Transverse colon (tissue), 4 donors: Measurements from ENCODE around the gene AOC1. TPM values are rescaled to one million over a fixed set of nuclear protein-coding genes. Genes with fewer than 3 reads are reported as not detected.

Source experiments
- DNase-seq: peaks from one replicate; pipeline ENCODE4 v3.0.0-alpha.2; 2019
- H3K27ac ChIP-seq, 4 donors: fragments of 200-600 bp; sonication (generic); 2 replicates each; pipeline ENCODE4 v1.5.1; 2016 to 2018; ENCODE audit warnings: inconsistent platforms in 4 of 4
- H3K27me3 ChIP-seq: fragments of 200-600 bp; sonication (generic); 2 replicates; pipeline ENCODE4 v1.5.1; 2017; ENCODE audit warnings: inconsistent platforms
- H3K36me3 ChIP-seq, 4 donors: fragments of 200-600 bp; sonication (generic); 2 replicates each; pipeline ENCODE4 v1.5.1; 2017 to 2019; ENCODE audit warnings: inconsistent platforms in 4 of 4
- H3K4me1 ChIP-seq, 4 donors: fragments of 200-600 bp; sonication (generic); 2 replicates each; pipeline ENCODE4 v1.5.1; 2017 to 2020; ENCODE audit warnings: inconsistent platforms in 4 of 4
- H3K4me3 ChIP-seq, 4 donors: fragments of 200-600 bp; sonication (generic); 1 replicate in 1 of 4; 2 replicates in 3 of 4; pipeline versions ENCODE4 v1.5.1 to v1.6.1; 2017 to 2019; ENCODE audit warnings: inconsistent platforms in 4 of 4
- H3K9me3 ChIP-seq, 2 donors: fragments of 200-600 bp; sonication (generic); 2 replicates each; pipeline ENCODE4 v1.5.1; 2017 to 2019; ENCODE audit warnings: inconsistent platforms in 2 of 2
- CTCF ChIP-seq, 5 experiments: fragments of 200-600 bp in 3 of 5; fragments of 450-650 bp in 2 of 5; sonication (generic) in 3 of 5; IDR thresholded peaks; 1 replicate in 2 of 5; 2 replicates in 3 of 5; pipeline ENCODE4 v1.5.1; 2016 to 2017; ENCODE audit warnings: antibody characterized with exemption in 5 of 5, inconsistent platforms in 3 of 5, mild to moderate bottlenecking in 2 of 5, moderate library complexity in 1 of 5
- EP300 ChIP-seq: sonication (generic); formaldehyde crosslinking; IDR thresholded peaks from one replicate; pipeline ENCODE4 v1.6.1; 2017; ENCODE audit warnings: antibody characterized with exemption, low read depth
- POLR2A ChIP-seq: fragments of 450-650 bp; IDR thresholded peaks from one replicate; pipeline ENCODE4 v1.6.1; 2016; ENCODE audit warnings: antibody characterized with exemption, mild to moderate bottlenecking, moderate library complexity
- POLR2AphosphoS5 ChIP-seq, 3 donors: sonication (generic); formaldehyde crosslinking; IDR thresholded peaks; one replicate each; pipeline ENCODE4 v1.6.1; 2016; ENCODE audit warnings: antibody characterized with exemption in 3 of 3
- WGBS, 2 donors: methylation state at CpG; one replicate each; pipeline ENCODE4 v1.1.5; 2018; ENCODE audit warnings: low coverage in 1 of 2; 5-methylcytosine and 5-hydroxymethylcytosine counted together
- in situ Hi-C, 4 donors: fragments of 200-750 bp; cut with MboI; loops; one replicate each; pipeline versions ENCODE4 v1.15.0 to v1.15.1; 2017; ENCODE audit warnings: low sequenced_read_pairs in 3 of 4, low pct_ligation_motif_present in 1 of 4, low pct_unique_long_range_greater_than_20kb in 1 of 4
- intact Hi-C: fragments of 100-400 bp; cut with DNase I; formaldehyde crosslinking; loops from one replicate; pipeline ENCODE4 v1.15.1; 2023; ENCODE audit warnings: low total_unique reads
- total RNA-seq, 4 donors: library from RNA; depleted of rRNA; stranded (reverse); fragments of >200 nt; gene quantifications; one replicate each; pipeline ENCODE4 v1.1.0, GENCODE V29; 2016

AOC1 gene
- total RNA-seq, 4 donors from 2014 or later: 143 to 687 (median 427) TPM

GRCh38 chr7:150845421-150845861, 6.9 kb upstream of the AOC1 start:
- TF ChIP-seq EP300 (no peak), CTCF (IDR thresholded peaks at IDR 0.05) (no peak), POLR2AphosphoS5 (IDR thresholded peaks at IDR 0.05) (no peak), POLR2A (no peak)
- H3K27ac ChIP-seq: peak overlapping the region in 1 of 4 donors; percentile 17
- peak; percentile 26 for DNase-seq
- 0 to 18% methylated on average over 1 to 4 of the region's 4 CpGs for WGBS, 2 donors
- no peaks in the 10 kb centered on the region for H3K9me3 ChIP-seq
- in situ Hi-C loops (no loop called here), intact Hi-C loops (no loop called here)
- H3K4me3 ChIP-seq: no peak overlapping the region
- H3K27me3 ChIP-seq: no peaks in the 10 kb centered on the region
- peaks cover 0 to 4% (median 0%) of the 10 kb centered on the region in 4 donors for H3K4me1 ChIP-seq
- no peaks in the 10 kb centered on the region for H3K36me3 ChIP-seq

DNA sequence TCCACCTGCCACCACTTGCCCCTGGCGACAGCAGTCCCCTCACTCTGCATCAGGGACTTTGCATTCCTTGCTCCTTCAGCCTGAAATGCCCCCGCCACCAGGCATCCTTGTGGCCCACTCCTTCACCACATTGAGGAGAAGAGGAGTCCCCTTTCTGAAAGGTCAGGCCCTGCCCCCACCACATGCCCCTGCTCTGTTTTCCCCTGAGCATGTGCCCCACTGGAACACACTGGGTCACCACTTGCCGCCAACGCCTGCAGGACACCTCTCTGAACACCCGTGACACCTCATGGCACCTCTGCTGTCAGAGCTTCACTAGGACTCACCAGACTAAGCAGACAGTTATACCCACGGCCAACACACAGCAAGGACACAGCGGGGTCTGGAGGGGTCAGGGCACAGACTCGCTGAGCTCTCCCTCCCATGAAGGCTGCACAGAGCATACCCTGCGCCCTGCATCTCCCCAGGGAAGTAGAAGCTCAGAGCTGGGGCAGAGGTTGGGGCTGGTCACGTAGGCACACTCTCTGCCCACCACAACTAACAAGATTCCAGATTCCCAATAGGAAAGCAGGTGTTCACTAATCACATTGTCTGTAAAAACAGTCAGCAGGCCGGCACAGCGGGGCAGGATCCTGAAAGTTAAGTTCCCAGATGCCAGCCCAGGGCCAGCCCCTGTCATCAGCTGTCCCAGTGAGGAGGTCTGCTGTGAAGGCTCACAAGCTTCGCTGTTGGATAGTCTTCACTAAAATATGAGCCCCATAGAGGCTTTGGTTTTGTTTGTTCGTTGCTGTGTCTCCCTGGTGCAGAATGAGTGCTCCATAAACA, 5.8 kb upstream of the AOC1 start:
- intact Hi-C loops: no loop called here
- Histone ChIP-seq H3K36me3 (no peaks in the 10 kb centered on the region), H3K4me3 (no peak overlapping the region), H3K9me3 (no peaks in the 10 kb centered on the region), H3K4me1 (peaks cover 0 to 4% (median 0%) of the 10 kb centered on the region in 4 donors), H3K27ac (no peak overlapping the region), H3K27me3 (no peaks in the 10 kb centered on the region)
- DNase-seq: no peak
- 83% methylated on average over 12 of the region's 14 CpGs; no CpG with 5 or more reads in 1 of the 2 donors for WGBS, 2 donors
- TF ChIP-seq POLR2AphosphoS5 (IDR thresholded peaks at IDR 0.05) (no peak), POLR2A (no peak), EP300 (no peak), CTCF (IDR thresholded peaks at IDR 0.05) (no peak)
- in situ Hi-C loops: no loop called here

- in situ Hi-C loops (no loop called here), intact Hi-C loops (no loop called here)
- H3K4me3 ChIP-seq: no peak overlapping the region
- no peaks in the 10 kb centered on the region for H3K9me3 ChIP-seq
- no peak overlapping the region for H3K27ac ChIP-seq
- H3K4me1 ChIP-seq: peaks cover 0 to 9% (median 0%) of the 10 kb centered on the region in 4 donors
- H3K36me3 ChIP-seq: no peaks in the 10 kb centered on the region
- TF ChIP-seq EP300 (no peak), POLR2AphosphoS5 (IDR thresholded peaks at IDR 0.05) (no peak), CTCF (IDR thresholded peaks at IDR 0.05) (no peak), POLR2A (no peak)
- WGBS, 2 donors: 80 to 90% methylated on average over 1 to 5 of the region's 5 CpGs
- no peaks in the 10 kb centered on the region for H3K27me3 ChIP-seq
- no peak for DNase-seq
Observed at GRCh38 chr7:150847536-150847935, 4.8 kb upstream of the AOC1 start.

DNA sequence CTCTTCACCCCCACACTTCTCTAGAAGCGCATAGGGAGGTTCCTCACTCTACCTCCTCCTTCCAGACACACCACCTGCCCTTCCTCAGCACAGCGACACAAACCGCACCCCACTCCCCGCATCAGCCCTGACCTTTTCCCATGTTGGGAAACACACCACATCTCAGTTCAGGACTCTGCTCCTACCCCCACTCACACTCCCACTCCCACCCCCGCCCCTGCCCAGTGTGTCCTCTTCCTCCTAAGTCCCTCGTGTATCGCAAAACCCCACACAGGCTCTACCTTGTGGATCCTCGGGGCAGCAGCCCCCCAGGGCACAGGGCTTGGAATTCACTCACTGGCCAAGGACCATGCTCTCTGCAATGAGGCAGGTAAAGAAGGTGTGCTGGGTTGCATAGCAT, 4.2 kb upstream of the AOC1 start:
- in situ Hi-C loops (no loop called here), intact Hi-C loops (no loop called here)
- Histone ChIP-seq H3K27ac (no peak overlapping the region), H3K4me1 (peaks cover 0 to 9% (median 0%) of the 10 kb centered on the region in 4 donors), H3K4me3 (no peak overlapping the region), H3K27me3 (no peaks in the 10 kb centered on the region), H3K9me3 (no peaks in the 10 kb centered on the region), H3K36me3 (no peaks in the 10 kb centered on the region)
- no peak for DNase-seq
- TF ChIP-seq EP300: no peak
- no peak for TF ChIP-seq CTCF (IDR thresholded peaks at IDR 0.05)
- no peak for TF ChIP-seq POLR2A
- no peak for TF ChIP-seq POLR2AphosphoS5 (IDR thresholded peaks at IDR 0.05)
- 80 to 93% methylated on average over 1 to 8 of the region's 8 CpGs for WGBS, 2 donors
